Head of caudate nucleus (tissue), 42 donors: Measurements from ENCODE around the gene ZNF273.
A peak's percentile ranks its signal among the peaks of the same experiment; 100 is the strongest.
"Not testable (repeated sequence)": the region's sequence is repeated elsewhere in the genome, so short reads cannot be mapped to it uniquely, and the experiment has no call there.

Experiments used
- DNase-seq, 42 donors: peaks; one replicate each; pipeline versions ENCODE4 v3.0.0 to v3.0.0-alpha.2; 2020 to 2021; ENCODE audit warnings: mixed read lengths in 7 of 42
- intact Hi-C: fragments of 100-400 bp; cut with DNase I; formaldehyde crosslinking; loops from one replicate; pipeline ENCODE4 v1.15.0; 2022

ZNF273 gene

GRCh38 chr7:64902806-64903721, at the start of gene ZNF273:
Gene ZNF273 (plus strand): TSS chr7:64903273. CDS start chr7:64903318, 45 bp downstream.
- intact Hi-C loops = no loop called here
- peak; percentile 86 to 98 (median 94) for DNase-seq

GRCh38 chr7:64853679-64854078, 49.4 kb upstream of the ZNF273 start:
- intact Hi-C loops = no loop called here
- DNase-seq = no peak

GRCh38 chr7:64854969-64855368, 48.1 kb upstream of the ZNF273 start:
- intact Hi-C loops = no loop called here
- DNase-seq = no peak

DNA sequence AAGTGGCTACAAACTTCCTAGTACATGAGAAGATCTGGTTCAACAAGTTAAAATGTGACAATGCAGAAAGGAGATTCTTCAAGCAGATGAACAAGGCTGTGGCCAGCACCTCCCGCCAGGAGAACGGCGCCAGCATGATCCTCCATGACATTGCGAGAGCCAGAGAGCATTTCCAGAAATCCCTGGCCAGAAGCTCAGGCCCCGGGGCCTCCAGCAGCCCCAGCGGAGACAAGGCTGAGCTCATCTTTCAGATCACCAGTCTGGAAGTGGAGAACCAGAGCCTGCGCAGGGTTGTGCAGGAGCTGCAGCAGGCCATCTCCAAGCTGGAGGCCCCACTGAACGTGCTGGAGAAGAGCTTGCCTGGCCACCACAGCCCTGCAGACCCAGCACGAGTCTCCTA, 40.1 kb upstream of the ZNF273 start:
- intact Hi-C loops = no loop called here
- peak in 4 of 42 donors; percentile 6 to 24 (median 16) for DNase-seq

DNA sequence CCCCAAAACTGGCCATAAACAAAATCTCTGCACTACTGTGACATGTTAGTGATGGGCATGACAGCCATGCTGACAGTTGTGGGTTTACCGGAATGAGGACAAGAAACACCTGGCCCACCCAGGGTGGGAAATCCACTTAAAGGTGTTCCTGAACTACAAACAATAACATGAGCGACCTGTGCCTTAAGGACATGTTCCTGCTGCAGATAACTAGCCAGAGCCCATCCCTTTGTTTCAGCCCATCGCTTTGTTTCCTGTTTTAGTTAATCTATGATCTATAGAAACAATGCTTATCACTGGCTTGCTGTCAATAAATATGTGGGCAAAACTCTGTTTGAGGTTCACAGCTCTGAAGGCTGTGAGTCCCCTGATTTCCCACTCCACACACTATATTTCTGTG, 39.5 kb upstream of the ZNF273 start:
- intact Hi-C loops = not testable (repeated sequence)
- peak in 2 of 42 donors; percentile 0 to 1 for DNase-seq

- DNase-seq = peak in 5 of 42 donors; percentile 1 to 33 (median 6)
- intact Hi-C loops = no loop called here
These were observed 39.1 kb upstream of the ZNF273 start for GRCh38 chr7:64863969-64864368.

- DNase-seq = peak in 7 of 42 donors; percentile 2 to 20 (median 7)
- intact Hi-C loops = no loop called here
These were observed 35.1 kb upstream of the ZNF273 start for GRCh38 chr7:64867863-64868440.

- DNase-seq = peak in 7 of 42 donors; percentile 3 to 37 (median 5)
- intact Hi-C loops = no loop called here
These were observed 34.6 kb upstream of the ZNF273 start for GRCh38 chr7:64868499-64868898.

DNA sequence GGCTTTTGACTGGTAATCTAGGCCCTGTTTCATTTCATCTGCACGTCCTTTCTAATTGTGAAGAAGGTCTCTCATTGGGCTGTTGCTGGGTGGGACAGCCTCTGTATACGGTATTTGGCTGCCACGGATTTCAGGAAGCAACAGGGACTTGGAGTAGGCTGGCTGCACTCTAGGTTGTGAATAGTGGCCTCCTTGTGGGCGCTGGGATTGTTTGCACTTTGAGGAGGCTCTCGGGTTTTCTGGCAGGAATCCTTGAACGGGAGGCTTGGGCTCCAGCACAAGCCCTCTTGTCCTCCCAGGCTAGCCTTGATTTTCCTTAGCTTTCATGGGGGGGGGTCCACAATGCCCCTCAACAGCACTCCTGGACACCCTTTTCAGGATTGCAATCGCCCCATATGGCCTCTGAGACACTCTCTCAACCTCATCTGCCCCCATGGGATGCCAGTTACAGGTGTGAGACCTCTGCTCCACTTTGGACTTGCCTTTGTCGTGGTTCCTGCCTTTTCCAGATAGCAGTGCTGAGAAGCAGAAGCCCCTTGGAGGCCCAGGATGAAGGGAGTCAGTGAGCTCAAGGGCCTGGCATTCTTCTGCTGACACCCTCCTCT, 33.9 kb upstream of the ZNF273 start:
- DNase-seq = peak in 7 of 42 donors; percentile 0 to 18 (median 3)
- intact Hi-C loops = no loop called here

- intact Hi-C loops = no loop called here
- DNase-seq = peak in 10 of 42 donors; percentile 0 to 22 (median 7)
These were observed 33.0 kb upstream of the ZNF273 start for GRCh38 chr7:64869912-64870562.

DNA sequence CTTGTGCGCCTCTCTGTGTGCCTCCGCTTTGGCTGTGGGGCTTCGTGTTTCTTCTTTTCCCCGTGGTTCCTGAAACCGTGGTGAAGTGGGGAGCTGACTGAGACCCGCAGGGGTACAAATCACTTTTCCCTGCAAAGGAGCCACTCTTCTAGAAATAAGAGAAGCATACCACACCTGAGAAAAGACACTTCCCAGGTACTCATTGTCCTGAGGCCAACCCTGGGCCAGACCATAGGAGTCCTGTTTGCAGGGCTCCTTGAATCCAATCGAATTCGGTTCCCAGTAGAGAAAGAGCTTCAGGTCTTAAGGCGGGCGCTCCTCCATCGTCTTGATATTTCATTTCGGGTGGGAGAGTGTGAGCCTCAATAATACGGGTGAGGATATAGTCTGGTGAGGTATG, 32.4 kb upstream of the ZNF273 start:
- peak in 4 of 42 donors; percentile 3 to 14 (median 5) for DNase-seq
- intact Hi-C loops = no loop called here

GRCh38 chr7:64871761-64872160, 31.3 kb upstream of the ZNF273 start:
- intact Hi-C loops = no loop called here
- peak in 12 of 42 donors; percentile 0 to 31 (median 6) for DNase-seq

GRCh38 chr7:64872351-64873154, 30.5 kb upstream of the ZNF273 start:
- intact Hi-C loops = no loop called here
- DNase-seq = peak in 11 of 42 donors; percentile 1 to 40 (median 5)

DNA sequence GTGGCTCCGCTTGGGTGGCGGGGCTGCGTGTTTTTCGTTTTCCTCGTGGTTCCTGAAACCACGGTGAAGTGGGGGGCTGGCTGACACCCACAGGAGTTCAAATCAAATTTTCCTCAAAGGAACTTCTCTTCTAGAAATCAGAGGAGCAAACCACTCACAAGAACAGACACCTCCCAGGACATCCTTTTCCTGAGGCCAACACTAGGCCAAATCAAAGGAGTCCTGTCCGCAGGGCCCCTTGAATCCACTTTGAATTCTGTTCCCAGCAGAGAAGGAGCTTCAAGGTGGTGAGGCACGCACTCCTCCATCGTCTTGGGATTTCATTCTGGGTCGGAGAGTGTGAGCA, 29.9 kb upstream of the ZNF273 start:
- DNase-seq = peak in 6 of 42 donors; percentile 2 to 33 (median 6)
- intact Hi-C loops = no loop called here

DNA sequence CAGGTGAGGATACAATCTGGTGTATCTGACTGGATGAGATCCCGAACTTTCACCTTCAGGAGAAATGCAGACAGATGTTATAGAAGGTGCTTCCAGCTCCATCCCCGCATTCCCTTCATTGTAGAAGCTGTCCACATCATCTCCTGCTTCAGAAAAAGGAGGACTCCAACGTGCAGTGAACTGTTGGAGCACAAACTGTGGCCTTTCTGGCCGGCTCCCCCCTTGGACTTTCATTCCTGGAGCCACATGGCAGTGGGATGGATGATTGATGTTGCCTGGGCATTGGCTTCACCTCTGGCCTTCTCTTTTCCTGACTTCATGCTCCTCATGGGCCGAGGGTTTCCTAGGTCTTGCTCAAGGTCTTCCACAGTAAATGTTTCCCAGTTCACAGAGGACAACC, 29.6 kb upstream of the ZNF273 start:
- intact Hi-C loops = no loop called here
- peak in 7 of 42 donors; percentile 0 to 17 (median 4) for DNase-seq

DNA sequence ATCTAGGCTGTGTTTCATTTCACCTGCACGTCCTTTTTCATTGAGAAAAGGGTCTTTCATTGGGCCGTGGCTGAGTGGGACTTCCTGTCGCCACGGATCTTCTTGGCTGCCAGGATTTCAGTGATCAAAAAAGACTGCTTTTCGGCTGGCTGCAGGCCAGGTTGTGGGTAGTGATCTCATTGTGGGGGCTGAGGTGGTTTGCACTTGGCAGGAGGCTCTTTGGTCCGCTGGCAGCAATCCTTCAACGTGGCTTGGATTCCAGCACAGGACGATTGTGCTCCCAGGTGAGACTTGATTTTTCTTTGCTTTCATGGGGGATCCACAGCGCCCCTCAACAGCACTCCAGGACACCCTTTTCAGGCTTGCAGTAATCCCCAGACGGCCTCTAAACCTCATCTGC, 29.0 kb upstream of the ZNF273 start:
- peak in 10 of 42 donors; percentile 1 to 33 (median 6) for DNase-seq
- intact Hi-C loops = no loop called here

DNA sequence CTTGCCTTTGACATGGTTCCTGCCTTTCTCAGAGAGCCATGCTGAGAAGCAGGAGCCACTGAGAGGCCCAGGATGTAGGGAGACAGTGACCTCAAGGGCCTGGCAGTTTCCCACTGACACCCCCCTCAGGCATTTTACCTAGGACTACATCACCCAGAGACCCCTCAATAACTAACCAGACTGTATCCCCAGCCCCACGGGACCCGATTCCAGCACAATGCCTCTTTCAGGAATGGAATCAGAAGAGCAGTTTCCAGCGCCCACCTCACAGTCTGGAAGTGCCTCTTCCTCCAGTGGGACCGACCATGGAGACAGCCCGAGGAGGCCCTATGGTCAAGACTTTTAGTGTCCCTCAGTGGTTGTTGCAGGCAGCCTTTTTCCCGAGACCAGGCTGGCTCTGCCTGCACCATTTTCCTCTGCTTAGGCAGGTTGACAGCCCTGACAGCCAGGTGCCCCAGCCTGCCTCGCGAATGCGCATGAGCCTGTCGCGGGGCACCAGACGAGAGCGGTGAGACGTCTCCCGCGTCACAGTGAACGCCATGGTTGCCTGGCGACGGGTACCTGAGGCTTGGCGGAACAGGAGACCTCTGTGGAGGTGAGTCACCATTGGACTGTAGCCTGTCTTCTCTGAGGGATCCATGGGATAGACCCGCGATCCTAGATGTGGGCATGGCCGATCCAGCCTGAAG, 28.4 kb upstream of the ZNF273 start:
- intact Hi-C loops = no loop called here

DNA sequence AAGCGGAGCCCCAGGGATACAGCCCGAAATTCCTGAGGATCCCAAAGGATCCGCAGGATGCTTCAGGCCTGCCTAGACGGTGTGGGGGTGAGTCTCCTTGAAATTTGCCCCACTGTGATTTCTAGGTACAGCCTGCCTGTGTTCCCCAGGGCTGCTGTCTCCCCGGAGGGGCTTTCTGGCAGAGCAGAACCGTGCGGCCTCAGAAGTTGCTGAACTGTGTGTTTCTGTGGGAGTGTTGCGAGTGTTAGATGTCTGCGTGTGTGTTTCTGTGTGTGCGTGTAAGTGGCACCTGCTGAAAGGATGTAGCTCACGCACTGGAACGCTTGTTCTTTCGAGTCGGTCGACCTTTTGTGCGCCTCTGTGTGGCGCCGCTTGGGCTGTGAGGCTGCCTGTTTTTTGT, 27.8 kb upstream of the ZNF273 start:
- intact Hi-C loops = no loop called here
- DNase-seq = peak in 5 of 42 donors; percentile 4 to 17 (median 6)

More for the DNA sequence above, 28.4 kb upstream of the ZNF273 start:
- DNase-seq = peak in 8 of 42 donors; percentile 0 to 30 (median 7)
